ENCODE measurements around the gene FBXW12.

FBXW12 gene

GRCh38 chr3:48436477-48436787, 64.4 kb downstream of the FBXW12 start:
- no peak for DNase-seq (ENCODE audit: low spot score)

DNA sequence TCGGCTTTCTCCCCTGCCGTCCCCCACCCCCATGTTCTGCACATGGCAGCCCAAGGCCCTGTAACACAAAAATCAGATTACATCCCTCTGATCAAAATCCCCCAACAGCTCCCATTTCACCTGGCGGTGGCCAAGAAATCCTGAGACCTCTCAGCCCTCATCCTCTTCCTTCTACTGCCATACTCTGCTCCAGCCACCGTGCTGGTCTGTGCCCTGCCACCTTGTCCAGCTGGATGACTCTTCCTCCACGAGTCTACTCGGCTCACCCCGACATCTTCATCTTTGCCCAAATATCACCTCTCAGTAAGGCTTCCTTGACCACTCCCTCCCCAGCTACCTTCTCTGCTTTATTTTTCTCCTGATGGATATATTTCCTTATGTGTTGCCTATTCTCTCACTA, 64.8 kb downstream of the FBXW12 start:
- no peak for DNase-seq (ENCODE audit: low spot score)

DNA sequence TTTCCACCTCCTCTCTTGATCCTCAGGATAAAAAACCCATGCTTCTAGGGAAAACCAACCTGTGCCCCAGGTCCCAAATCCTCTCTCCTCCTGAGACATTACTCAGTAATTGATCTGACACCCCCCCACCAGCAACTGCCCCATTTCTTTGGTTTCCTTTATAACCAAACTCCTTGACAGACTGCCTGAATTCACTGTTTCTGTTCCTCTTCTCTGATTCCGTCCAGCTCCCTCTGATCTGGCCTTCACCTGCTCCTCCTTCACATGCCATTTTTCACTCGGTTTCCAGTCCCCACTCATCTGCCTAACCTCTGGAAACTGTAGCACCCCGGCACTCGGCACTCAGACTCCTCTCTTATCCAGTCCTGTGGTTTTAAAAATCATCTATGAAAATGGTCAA, 65.8 kb downstream of the FBXW12 start:
- DNase-seq (ENCODE audit: low spot score): no peak

- peak; percentile 98 for DNase-seq (ENCODE audit: low spot score)
Measured at GRCh38 chr3:48439820-48440589, 68.0 kb downstream of the FBXW12 start, which contains the start of the genes CCDC51 and TMA7. Gene CCDC51 (minus strand): TSS chr3:48440119. CDS start chr3:48435128, 4,991 bp downstream. Gene TMA7 (plus strand): TSS chr3:48440257. CDS start chr3:48440297, 40 bp downstream.

- DNase-seq (ENCODE audit: low spot score): peak; percentile 18
Measured at GRCh38 chr3:48440590-48440958, 68.6 kb downstream of the FBXW12 start.

DNA sequence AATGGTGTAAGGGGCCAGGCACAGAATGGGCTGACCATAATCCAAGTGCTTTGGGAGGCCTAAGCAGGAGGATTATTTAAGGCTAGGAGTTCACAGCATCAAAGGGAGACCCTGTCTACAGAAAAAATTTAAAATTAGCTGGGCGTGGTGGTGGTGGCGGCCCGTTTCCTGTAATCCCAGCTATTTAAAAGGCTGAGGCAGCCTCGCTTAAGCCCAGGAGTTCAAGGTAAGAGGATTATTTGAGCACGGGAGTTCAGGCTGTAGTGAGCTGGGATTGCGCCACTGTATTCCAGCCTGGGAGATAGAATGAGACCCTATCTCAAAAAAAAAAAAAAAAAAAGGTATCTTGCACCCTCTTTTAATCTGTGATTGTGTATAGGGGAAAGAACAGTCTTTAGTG, 69.9 kb downstream of the FBXW12 start:
- no peak for DNase-seq (ENCODE audit: low spot score)
